ENCODE results near the gene TCL1B. TPM values are rescaled to one million over a fixed set of nuclear protein-coding genes. Genes with fewer than 3 reads are reported as not detected.
"Not testable (repeated sequence)": the region's sequence is repeated elsewhere in the genome, so short reads cannot be mapped to it uniquely, and the experiment has no call there.

TCL1B gene
- total RNA-seq, 2 donors from 2014 or later: not detected

DNA sequence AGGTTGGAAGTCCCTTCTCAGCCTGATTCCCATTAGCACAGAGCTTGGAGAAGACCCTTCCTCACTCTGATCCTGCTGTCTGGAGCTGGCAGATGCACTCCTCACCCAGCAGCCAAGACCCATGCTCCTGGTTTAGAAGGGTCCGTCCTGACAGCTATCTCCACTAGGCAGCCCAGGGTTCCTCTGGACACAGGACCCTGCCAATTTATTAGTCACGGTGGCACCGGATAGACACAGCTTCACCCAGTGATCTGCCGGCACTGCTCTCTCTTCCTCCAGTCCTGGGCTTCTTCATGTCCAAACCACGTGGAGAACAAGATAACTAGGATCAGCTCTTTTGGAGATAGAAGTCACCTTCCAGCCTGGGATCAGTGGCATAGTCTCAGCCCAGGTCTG, 26.2 kb upstream of the TCL1B start:
- H3K27me3 Mint-ChIP-seq (ENCODE audit: low read depth): peaks cover 33% of the 10 kb centered on the region
- no peak overlapping the region for H3K4me3 Mint-ChIP-seq
- no peaks in the 10 kb centered on the region for H3K9me3 Mint-ChIP-seq
- DNase-seq: no peak
- H3K4me1 Mint-ChIP-seq (ENCODE audit: low read depth): peaks cover 10% of the 10 kb centered on the region
- H3K27ac Mint-ChIP-seq: no peak overlapping the region
- H3K36me3 Mint-ChIP-seq (ENCODE audit: insufficient read depth in 2 of 2): no peaks in the 10 kb centered on the region
- no peak for ATAC-seq (replicated peaks in 1 of 2)

GRCh38 chr14:95660651-95661515, 25.3 kb upstream of the TCL1B start:
- no peaks in the 10 kb centered on the region for H3K36me3 Mint-ChIP-seq (ENCODE audit: insufficient read depth in 2 of 2)
- H3K27ac Mint-ChIP-seq: no peak overlapping the region
- no peak overlapping the region for H3K4me3 Mint-ChIP-seq
- peaks cover 10% of the 10 kb centered on the region for H3K4me1 Mint-ChIP-seq (ENCODE audit: low read depth)
- H3K9me3 Mint-ChIP-seq: no peaks in the 10 kb centered on the region
- no peak for DNase-seq
- H3K27me3 Mint-ChIP-seq (ENCODE audit: low read depth): peaks cover 33% of the 10 kb centered on the region
- no peak for ATAC-seq (replicated peaks in 1 of 2)

DNA sequence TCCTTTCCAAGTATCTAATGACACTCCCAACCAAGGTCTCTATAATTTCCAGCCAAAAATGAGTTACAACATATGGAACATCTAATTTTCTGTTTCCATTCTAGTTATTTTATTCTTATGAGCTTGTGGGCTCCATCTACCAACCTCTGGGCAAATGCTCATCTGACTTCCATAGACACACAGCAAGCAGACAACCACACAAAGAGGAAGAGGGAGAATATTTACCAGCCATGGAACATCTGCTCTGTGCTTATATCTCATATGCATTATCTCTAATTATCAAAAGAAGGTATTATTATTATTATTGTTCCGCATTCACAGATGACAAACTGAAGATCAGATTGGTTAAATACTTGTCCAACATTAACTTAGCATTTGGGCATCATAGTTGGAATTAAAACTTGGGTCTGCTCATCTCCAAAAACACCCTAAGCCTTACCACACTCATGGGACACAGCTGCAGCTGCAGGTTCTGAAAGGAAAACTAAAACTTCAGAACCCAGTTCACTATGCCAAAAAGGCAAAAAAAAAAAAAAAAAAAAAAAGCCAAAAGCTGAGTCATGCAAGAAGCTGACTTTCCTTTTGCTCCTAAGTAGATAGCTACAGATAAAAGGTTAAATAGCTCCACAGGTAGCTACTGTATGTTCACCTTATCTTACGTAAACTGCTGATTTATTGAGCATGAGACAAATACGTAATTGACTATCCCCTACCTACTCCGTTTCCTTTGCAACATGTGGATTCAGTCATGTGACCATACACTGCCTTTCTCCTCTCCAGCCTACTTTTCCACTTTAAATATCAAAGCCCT, 23.6 kb upstream of the TCL1B start:
- H3K27me3 Mint-ChIP-seq (ENCODE audit: low read depth): peaks cover 22% of the 10 kb centered on the region
- H3K9me3 Mint-ChIP-seq: no peaks in the 10 kb centered on the region
- H3K4me1 Mint-ChIP-seq (ENCODE audit: low read depth): peaks cover 10% of the 10 kb centered on the region
- no peak for DNase-seq
- ATAC-seq (replicated peaks in 1 of 2): no peak
- no peak overlapping the region for H3K4me3 Mint-ChIP-seq
- no peak overlapping the region for H3K27ac Mint-ChIP-seq
- no peaks in the 10 kb centered on the region for H3K36me3 Mint-ChIP-seq (ENCODE audit: insufficient read depth in 2 of 2)

DNA sequence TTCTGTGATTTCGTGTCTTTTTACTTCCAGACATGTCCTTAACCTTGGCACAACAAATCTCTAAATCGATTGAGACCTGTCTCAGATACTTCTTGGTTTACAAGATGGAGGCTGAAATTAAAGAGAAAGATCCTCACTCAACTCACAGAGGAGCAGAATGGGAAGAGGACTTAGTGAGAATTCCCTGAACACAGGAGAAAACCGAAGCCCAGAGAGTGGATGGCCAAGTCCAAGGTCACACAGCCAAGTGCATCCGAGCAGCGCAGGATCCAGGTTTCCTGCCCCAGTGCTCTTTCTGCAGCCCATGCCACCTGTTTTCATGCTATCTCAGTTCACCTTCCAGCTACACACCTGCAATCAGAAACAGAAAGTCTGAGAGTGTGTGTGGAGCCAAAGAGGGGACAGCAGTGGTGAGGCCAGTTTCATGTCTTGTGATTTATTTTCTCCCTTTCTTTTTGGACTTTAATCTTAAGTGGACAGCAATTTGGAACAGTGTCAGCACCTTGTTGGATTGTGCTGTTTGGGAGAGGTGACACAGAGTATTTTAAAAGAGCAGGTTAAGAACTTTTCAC, 22.9 kb upstream of the TCL1B start:
- no peak for ATAC-seq (replicated peaks in 1 of 2)
- Mint-ChIP-seq H3K4me1 (ENCODE audit: low read depth) (peaks cover 10% of the 10 kb centered on the region), H3K9me3 (no peaks in the 10 kb centered on the region), H3K4me3 (no peak overlapping the region), H3K36me3 (ENCODE audit: insufficient read depth in 2 of 2) (no peaks in the 10 kb centered on the region), H3K27me3 (ENCODE audit: low read depth) (peaks cover 17% of the 10 kb centered on the region), H3K27ac (no peak overlapping the region)
- no peak for DNase-seq

- no peaks in the 10 kb centered on the region for H3K9me3 Mint-ChIP-seq
- no peak overlapping the region for H3K4me3 Mint-ChIP-seq
- no peak for ATAC-seq (replicated peaks in 1 of 2)
- no peak overlapping the region for H3K27ac Mint-ChIP-seq
- H3K4me1 Mint-ChIP-seq (ENCODE audit: low read depth): peaks cover 10% of the 10 kb centered on the region
- H3K36me3 Mint-ChIP-seq (ENCODE audit: insufficient read depth in 2 of 2): no peaks in the 10 kb centered on the region
- peaks cover 11% of the 10 kb centered on the region for H3K27me3 Mint-ChIP-seq (ENCODE audit: low read depth)
- no peak for DNase-seq
These were observed 22.2 kb upstream of the TCL1B start for GRCh38 chr14:95664066-95664465.

GRCh38 chr14:95664546-95664945, 21.7 kb upstream of the TCL1B start:
- H3K4me1 Mint-ChIP-seq (ENCODE audit: low read depth): peaks cover 10% of the 10 kb centered on the region
- H3K9me3 Mint-ChIP-seq: no peaks in the 10 kb centered on the region
- DNase-seq (no peak), ATAC-seq (replicated peaks in 1 of 2) (no peak)
- no peaks in the 10 kb centered on the region for H3K36me3 Mint-ChIP-seq (ENCODE audit: insufficient read depth in 2 of 2)
- no peak overlapping the region for H3K4me3 Mint-ChIP-seq
- peaks cover 11% of the 10 kb centered on the region for H3K27me3 Mint-ChIP-seq (ENCODE audit: low read depth)
- H3K27ac Mint-ChIP-seq: no peak overlapping the region

- not testable (repeated sequence) for H3K9me3 Mint-ChIP-seq; H3K27ac Mint-ChIP-seq; ATAC-seq (replicated peaks in 1 of 2); H3K36me3 Mint-ChIP-seq (ENCODE audit: insufficient read depth in 2 of 2); DNase-seq; H3K4me3 Mint-ChIP-seq; H3K4me1 Mint-ChIP-seq (ENCODE audit: low read depth)
- peaks cover 11% of the 10 kb centered on the region for H3K27me3 Mint-ChIP-seq (ENCODE audit: low read depth)
These were observed 20.7 kb upstream of the TCL1B start for GRCh38 chr14:95665530-95665929.

- ATAC-seq (replicated peaks in 1 of 2) (no peak), DNase-seq (no peak)
- H3K27me3 Mint-ChIP-seq (ENCODE audit: low read depth): peaks cover 13% of the 10 kb centered on the region
- H3K36me3 Mint-ChIP-seq (ENCODE audit: insufficient read depth in 2 of 2): no peaks in the 10 kb centered on the region
- H3K4me1 Mint-ChIP-seq (ENCODE audit: low read depth): peaks cover 10% of the 10 kb centered on the region
- H3K9me3 Mint-ChIP-seq: no peaks in the 10 kb centered on the region
- no peak overlapping the region for H3K4me3 Mint-ChIP-seq
- H3K27ac Mint-ChIP-seq: no peak overlapping the region
These were observed 19.8 kb upstream of the TCL1B start for GRCh38 chr14:95666450-95666849.

DNA sequence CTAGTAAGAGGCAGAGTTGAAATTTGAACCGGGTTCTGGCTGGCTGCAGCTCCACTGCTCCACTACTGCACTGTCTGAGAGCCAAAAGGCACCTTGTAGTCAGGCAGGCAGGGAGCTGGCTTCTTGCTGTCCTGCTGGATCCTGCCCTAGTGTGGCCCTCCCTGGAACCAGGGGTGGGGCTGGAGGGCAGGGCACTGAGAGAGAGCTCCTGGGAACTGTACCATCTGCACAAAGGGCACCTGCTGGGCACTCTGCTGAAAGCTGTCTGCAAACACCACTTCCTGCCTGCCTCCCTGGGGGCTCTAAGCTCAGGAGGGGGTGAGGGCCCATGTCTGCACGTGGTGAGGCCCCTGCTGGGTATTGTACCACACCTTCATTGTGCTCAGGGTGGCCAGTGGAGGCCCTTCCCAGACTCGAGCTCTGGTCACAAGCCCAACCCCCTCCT, 19.0 kb upstream of the TCL1B start:
- no peak overlapping the region for H3K27ac Mint-ChIP-seq
- no peak for ATAC-seq (replicated peaks in 1 of 2)

GRCh38 chr14:95668235-95668772, 17.9 kb upstream of the TCL1B start:
- Mint-ChIP-seq H3K4me1 (ENCODE audit: low read depth) (no peaks in the 10 kb centered on the region), H3K27ac (no peak overlapping the region), H3K4me3 (no peak overlapping the region), H3K9me3 (no peaks in the 10 kb centered on the region), H3K27me3 (ENCODE audit: low read depth) (peaks cover 10% of the 10 kb centered on the region), H3K36me3 (ENCODE audit: insufficient read depth in 2 of 2) (no peaks in the 10 kb centered on the region)
- DNase-seq (no peak), ATAC-seq (replicated peaks in 1 of 2) (no peak)

More for the DNA sequence above, 19.0 kb upstream of the TCL1B start:
- no peak for DNase-seq
- H3K4me1 Mint-ChIP-seq (ENCODE audit: low read depth): peaks cover 8% of the 10 kb centered on the region
- no peaks in the 10 kb centered on the region for H3K36me3 Mint-ChIP-seq (ENCODE audit: insufficient read depth in 2 of 2)
- H3K9me3 Mint-ChIP-seq: no peaks in the 10 kb centered on the region
- no peak overlapping the region for H3K4me3 Mint-ChIP-seq
- peaks cover 10% of the 10 kb centered on the region for H3K27me3 Mint-ChIP-seq (ENCODE audit: low read depth)

GRCh38 chr14:95674613-95675012, 11.6 kb upstream of the TCL1B start:
- DNase-seq: no peak
- Mint-ChIP-seq H3K36me3 (ENCODE audit: insufficient read depth in 2 of 2) (no peaks in the 10 kb centered on the region), H3K9me3 (no peaks in the 10 kb centered on the region), H3K4me3 (no peak overlapping the region), H3K4me1 (ENCODE audit: low read depth) (no peaks in the 10 kb centered on the region), H3K27ac (no peak overlapping the region), H3K27me3 (ENCODE audit: low read depth) (peaks cover 26% of the 10 kb centered on the region)
- ATAC-seq (replicated peaks in 1 of 2): no peak

DNA sequence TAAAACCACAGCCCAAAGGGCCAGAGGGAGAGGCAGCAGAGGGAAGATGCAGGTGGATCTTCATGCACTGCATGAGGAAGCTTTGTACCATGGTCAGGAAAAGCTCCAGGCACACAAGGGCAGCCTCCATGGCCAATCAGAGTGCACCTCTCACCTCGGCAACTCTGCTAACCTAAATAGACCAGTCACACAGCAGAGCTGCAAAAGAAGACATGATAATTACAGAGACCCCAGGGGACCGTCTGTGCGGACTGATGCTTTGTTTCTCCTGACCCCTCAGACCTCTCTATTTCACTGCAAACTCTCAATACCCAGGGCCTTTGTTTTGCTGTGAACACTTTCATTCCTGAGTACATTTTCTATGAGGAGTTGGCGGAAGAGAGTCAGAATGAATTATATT, 10.7 kb upstream of the TCL1B start:
- DNase-seq: no peak
- Mint-ChIP-seq H3K4me3 (no peak overlapping the region), H3K4me1 (ENCODE audit: low read depth) (no peaks in the 10 kb centered on the region), H3K27ac (no peak overlapping the region), H3K36me3 (ENCODE audit: insufficient read depth in 2 of 2) (no peaks in the 10 kb centered on the region), H3K27me3 (ENCODE audit: low read depth) (peaks cover 26% of the 10 kb centered on the region), H3K9me3 (no peaks in the 10 kb centered on the region)
- no peak for ATAC-seq (replicated peaks in 1 of 2)

All from activated T-cell treated with anti-CD3 and anti-CD28 coated beads, Interleukin-2, amount 50 U/mL, for 72 hours (primary cell).